ENCODE results near the gene KIRREL3. TPM values are rescaled to one million over a fixed set of nuclear protein-coding genes. Genes with fewer than 3 reads are reported as not detected.

The KIRREL3 gene
- total and polyA plus RNA-seq, 4 donors: 0.02 to 0.71 (median 0.15) TPM; not detected in 1

DNA sequence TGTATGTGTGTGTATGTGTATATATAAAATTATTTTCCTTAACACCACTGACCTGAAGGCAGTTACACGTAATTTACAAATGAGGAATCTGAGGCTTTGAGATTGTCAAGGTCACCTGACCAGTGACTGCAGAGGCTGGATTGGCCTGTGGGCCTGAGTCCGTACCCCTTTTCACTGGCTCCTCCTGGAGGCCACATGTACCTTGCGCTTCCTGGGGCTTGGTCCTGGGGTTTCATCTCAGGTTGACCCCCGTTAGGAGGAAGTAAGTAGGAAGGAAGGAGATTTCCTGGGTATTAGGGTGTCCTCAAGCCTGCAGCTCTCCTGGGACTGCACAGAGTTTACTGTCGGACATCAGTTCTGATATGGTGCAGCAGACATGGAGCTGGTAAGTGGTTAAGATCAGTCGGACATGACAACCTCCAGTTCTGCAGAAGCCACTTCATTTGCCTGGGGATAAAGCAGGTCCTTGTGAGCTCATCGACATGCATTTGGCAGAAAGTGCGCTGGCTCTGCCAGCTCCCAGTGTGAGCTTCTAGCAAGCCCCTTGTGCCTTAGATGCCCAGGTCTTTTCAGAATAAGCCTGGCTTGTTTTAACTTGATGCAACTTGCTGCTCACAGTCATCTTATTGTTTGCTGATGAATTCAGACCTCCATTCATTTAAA, 608.5 kb downstream of the KIRREL3 start:
- Histone ChIP-seq H3K4me1 (ENCODE audit: control insufficient read depth in 5 of 5, insufficient read depth in 5 of 5, low read length in 5 of 5) (peaks cover 11 to 28% (median 26%) of the 10 kb centered on the region in 5 donors), H3K4me3 (no peak overlapping the region), H3K27ac (ENCODE audit: low read depth in 1 of 2, low read length in 1 of 2) (peak overlapping the region in 1 of 2 donors; percentile 86), H3K36me3 (ENCODE audit: control insufficient read depth in 4 of 4, insufficient read depth in 4 of 4, low read length in 4 of 4) (no peaks in the 10 kb centered on the region), H3K9ac (ENCODE audit: insufficient read depth in 1 of 2, low read length in 2 of 2) (no peak overlapping the region), H3K9me3 (ENCODE audit: control insufficient read depth in 4 of 4, insufficient read depth in 3 of 4, low read length in 3 of 4) (no peaks in the 10 kb centered on the region), H3K27me3 (ENCODE audit: control insufficient read depth in 3 of 3, insufficient read depth in 3 of 3, low read length in 2 of 3) (no peaks in the 10 kb centered on the region)
- ATAC-seq (ENCODE audit: insufficient read depth, low FRiP score) (no peak), DNase-seq (peak in 2 of 3 donors; percentile 36 to 50)
- TF ChIP-seq, protein P1, sequence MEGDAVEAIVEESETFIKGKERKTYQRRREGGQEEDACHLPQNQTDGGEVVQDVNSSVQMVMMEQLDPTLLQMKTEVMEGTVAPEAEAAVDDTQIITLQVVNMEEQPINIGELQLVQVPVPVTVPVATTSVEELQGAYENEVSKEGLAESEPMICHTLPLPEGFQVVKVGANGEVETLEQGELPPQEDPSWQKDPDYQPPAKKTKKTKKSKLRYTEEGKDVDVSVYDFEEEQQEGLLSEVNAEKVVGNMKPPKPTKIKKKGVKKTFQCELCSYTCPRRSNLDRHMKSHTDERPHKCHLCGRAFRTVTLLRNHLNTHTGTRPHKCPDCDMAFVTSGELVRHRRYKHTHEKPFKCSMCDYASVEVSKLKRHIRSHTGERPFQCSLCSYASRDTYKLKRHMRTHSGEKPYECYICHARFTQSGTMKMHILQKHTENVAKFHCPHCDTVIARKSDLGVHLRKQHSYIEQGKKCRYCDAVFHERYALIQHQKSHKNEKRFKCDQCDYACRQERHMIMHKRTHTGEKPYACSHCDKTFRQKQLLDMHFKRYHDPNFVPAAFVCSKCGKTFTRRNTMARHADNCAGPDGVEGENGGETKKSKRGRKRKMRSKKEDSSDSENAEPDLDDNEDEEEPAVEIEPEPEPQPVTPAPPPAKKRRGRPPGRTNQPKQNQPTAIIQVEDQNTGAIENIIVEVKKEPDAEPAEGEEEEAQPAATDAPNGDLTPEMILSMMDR (IDR thresholded peaks at IDR 0.05; ENCODE audit: control extremely low read depth, extremely low read depth): no peak
- 36 to 58% methylated on average over 8 of the region's 8 CpGs for WGBS, 2 donors

- no peak for DNase-seq
- H3K4me3 ChIP-seq: no peak overlapping the region
- H3K36me3 ChIP-seq (ENCODE audit: control insufficient read depth in 4 of 4, insufficient read depth in 4 of 4, low read length in 4 of 4): no peaks in the 10 kb centered on the region
- TF ChIP-seq, protein P1 (IDR thresholded peaks at IDR 0.05; ENCODE audit: control extremely low read depth, extremely low read depth): no peak
- H3K27me3 ChIP-seq (ENCODE audit: control insufficient read depth in 3 of 3, insufficient read depth in 3 of 3, low read length in 2 of 3): no peaks in the 10 kb centered on the region
- H3K9ac ChIP-seq (ENCODE audit: insufficient read depth in 1 of 2, low read length in 2 of 2): no peak overlapping the region
- peaks cover 11 to 29% (median 24%) of the 10 kb centered on the region in 5 donors for H3K4me1 ChIP-seq (ENCODE audit: control insufficient read depth in 5 of 5, insufficient read depth in 5 of 5, low read length in 5 of 5)
- ATAC-seq (ENCODE audit: insufficient read depth, low FRiP score): no peak
- no peaks in the 10 kb centered on the region for H3K9me3 ChIP-seq (ENCODE audit: control insufficient read depth in 4 of 4, insufficient read depth in 3 of 4, low read length in 3 of 4)
- H3K27ac ChIP-seq (ENCODE audit: low read depth in 1 of 2, low read length in 1 of 2): peak overlapping the region; percentile 13 to 86
- WGBS, 2 donors: 55 to 70% methylated on average over 7 of the region's 7 CpGs
Observed at GRCh38 chr11:126391286-126391954, 609.1 kb downstream of the KIRREL3 start.

DNA sequence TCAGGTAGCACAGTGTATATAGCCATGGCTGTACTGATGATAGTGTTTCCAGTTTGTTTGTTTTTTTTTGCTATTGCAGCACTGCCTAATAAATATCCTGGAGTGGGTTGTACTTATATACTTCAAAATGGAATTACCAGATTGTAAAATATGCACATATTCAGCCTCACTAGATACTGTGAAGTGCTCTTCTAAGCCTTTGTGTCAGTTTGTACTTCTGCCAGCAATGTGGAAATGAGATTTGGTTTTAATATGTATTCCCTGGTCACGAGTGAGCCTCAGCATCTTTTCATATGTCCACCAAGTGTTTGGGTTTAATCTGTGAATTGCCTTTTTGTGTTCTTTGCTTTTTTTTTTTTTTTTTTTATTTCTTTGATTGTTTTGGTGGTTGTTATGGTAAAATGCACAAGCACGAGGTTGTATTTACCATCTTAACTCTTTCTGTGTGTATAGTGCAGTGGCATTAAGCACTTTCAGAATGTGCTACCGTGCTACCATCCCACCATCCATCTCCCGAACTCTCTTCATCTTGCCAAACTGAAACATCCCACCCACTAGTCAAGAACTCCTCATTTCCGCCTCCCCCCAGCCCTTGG, 610.2 kb downstream of the KIRREL3 start:
- Histone ChIP-seq H3K9me3 (ENCODE audit: control insufficient read depth in 4 of 4, insufficient read depth in 3 of 4, low read length in 3 of 4) (no peaks in the 10 kb centered on the region), H3K4me1 (ENCODE audit: control insufficient read depth in 5 of 5, insufficient read depth in 5 of 5, low read length in 5 of 5) (peaks cover 11 to 29% (median 24%) of the 10 kb centered on the region in 5 donors), H3K9ac (ENCODE audit: insufficient read depth in 1 of 2, low read length in 2 of 2) (no peak overlapping the region), H3K4me3 (no peak overlapping the region), H3K27me3 (ENCODE audit: control insufficient read depth in 3 of 3, insufficient read depth in 3 of 3, low read length in 2 of 3) (no peaks in the 10 kb centered on the region), H3K36me3 (ENCODE audit: control insufficient read depth in 4 of 4, insufficient read depth in 4 of 4, low read length in 4 of 4) (no peaks in the 10 kb centered on the region), H3K27ac (ENCODE audit: low read depth in 1 of 2, low read length in 1 of 2) (no peak overlapping the region)
- DNase-seq: peak in 2 of 3 donors; percentile 34 to 52
- 53 to 62% methylated on average over 5 of the region's 5 CpGs for WGBS, 2 donors
- TF ChIP-seq, protein P1 (IDR thresholded peaks at IDR 0.05; ENCODE audit: control extremely low read depth, extremely low read depth): no peak
- no peak for ATAC-seq (ENCODE audit: insufficient read depth, low FRiP score)
